Stimulated activated CD4-positive, alpha-beta T cell treated with anti-CD3 and anti-CD28 coated beads, Interleukin-1b, Interleukin-23, amount 100 ng/mL, for 24 hours (primary cell): Measurements from ENCODE around the gene MS4A12.
"Not testable (repeated sequence)": the region's sequence is repeated elsewhere in the genome, so short reads cannot be mapped to it uniquely, and the experiment has no call there.

ENCODE experiments used
- DNase-seq, 4 experiments: peaks; one replicate each; pipeline ENCODE4 v3.0.0-alpha.2; 2020; ENCODE audit warnings: low read depth in 4 of 4, low spot score in 1 of 4

MS4A12 gene

GRCh38 chr11:60512651-60513225 is 20.2 kb downstream of the MS4A12 start:
- no peak for DNase-seq

DNA sequence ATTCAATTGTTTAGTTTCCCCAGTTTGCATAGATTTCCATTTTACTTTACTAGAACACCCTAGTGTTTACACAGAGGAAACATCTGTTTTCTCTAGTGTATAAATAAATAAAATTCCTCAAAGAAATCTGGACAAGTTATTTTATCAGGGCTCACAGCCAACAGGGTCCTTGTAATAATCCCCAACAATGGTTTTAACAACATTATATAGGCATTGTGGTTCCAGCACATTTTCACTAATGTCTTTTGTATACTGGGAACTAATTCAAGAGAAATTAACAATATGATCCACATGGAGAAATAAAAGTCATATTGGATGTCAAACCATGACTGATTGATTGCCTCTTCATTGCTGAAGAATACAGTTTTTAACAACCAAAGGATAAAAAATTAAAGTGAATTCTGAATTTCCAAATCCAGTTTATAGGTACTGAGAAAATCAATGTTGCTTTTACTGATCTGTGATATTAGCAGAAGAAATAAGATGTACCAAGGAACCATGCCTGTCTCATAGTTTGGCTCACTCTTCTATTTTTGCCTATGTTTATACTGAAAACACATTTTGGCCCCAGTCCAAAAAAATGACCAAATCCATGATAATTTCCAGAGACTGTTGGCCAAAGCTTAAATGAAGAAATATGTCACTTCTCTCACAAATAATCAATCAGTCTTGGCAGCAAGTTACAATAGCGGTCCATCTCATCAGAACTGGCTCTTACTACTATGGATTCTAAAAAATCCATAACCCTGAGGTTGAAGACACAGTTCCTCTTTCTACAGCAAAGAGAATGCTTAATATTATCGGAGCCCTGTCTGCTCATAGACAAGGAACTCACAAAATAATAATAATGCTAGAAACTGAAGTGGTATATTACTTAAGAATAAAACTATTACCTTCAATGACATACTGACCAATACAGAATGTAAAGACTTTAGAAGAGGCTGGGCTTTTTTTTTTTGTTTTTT is 21.2 kb downstream of the MS4A12 start:
- no peak for DNase-seq

- no peak for DNase-seq
These were observed 22.7 kb downstream of the MS4A12 start, which contains the start of gene MS4A13 for GRCh38 chr11:60515144-60515855. Gene MS4A13, plus strand, starts transcription at chr11:60515392. Its CDS starts 2,692 bp downstream, at chr11:60518084.

DNA sequence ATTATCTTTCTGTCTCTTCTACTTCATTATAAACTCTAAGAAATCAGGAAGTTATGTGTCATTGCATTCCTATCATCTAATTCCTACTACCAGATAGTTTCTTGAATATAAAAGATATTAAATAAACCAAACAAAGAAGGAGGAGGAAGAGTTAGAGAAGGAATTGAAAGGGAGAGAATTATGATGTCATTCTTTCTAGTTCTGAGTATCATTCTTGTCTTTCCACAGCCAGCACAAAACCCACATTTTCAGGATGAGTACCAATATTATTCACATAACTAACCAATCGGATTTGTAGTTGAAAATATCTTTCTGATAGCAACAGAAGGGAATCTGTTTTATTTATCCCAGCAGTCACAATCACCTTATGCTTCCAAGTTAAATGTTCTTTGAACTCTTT is 35.9 kb downstream of the MS4A12 start:
- DNase-seq, result no peak

DNA sequence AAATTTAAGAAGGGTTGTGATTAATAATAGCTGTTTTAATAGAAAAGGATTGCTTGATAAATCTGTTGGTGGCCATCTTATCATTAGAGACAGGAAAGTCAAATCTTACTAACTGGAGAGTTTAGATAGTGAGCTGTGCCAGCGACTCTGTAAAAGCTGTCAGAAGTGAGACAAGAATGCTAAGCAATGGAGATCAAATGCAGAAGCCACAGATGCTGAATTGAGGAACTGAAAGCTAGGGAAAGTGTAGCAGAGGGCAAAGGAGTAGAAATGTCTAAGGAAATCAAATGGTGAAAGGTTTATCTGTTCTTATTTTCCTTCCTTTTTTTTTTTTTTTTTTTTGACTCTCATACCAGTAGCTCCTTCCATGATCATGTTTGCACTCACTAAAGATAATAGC is 36.4 kb downstream of the MS4A12 start:
- DNase-seq, result no peak

- no peak for DNase-seq
These were observed 38.0 kb downstream of the MS4A12 start for GRCh38 chr11:60530454-60531100.

DNA sequence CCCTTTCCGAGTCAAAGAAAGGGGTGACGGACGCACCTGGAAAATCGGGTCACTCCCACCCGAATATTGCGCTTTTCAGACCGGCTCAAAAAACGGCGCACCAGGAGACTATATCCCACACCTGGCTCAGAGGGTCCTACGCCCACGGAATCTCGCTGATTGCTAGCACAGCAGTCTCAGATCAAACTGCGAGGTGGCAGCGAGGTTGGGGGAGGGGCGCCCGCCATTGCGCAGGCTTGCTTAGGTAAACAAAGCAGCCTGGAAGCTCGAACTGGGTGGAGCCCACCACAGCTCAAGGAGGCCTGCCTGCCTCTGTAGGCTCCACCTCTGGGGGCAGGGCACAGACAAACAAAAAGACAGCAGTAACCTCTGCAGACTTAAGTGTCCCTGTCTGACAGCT is 39.8 kb downstream of the MS4A12 start:
- not testable (repeated sequence) for DNase-seq

- not testable (repeated sequence) for DNase-seq
These were observed 46.0 kb downstream of the MS4A12 start for GRCh38 chr11:60538627-60539026.

GRCh38 chr11:60544077-60544476 is 51.5 kb downstream of the MS4A12 start:
- DNase-seq, result no peak
